Caco-2 (cell line): Measurements from ENCODE around the gene MADCAM1. TPM values are rescaled to one million over a fixed set of nuclear protein-coding genes. Genes with fewer than 3 reads are reported as not detected.
A peak's percentile ranks its signal among the peaks of the same experiment; 100 is the strongest.

Source experiments
- BruUV-seq: library from RNA; stranded (reverse); fragments of 400-500 nt; replicated peaks from 2 replicates; lab custom pipeline; 2021; lab: Mats Ljungman, UMichigan
- CTCF ChIA-PET: fragments of 300-600 bp; sonication (Branson Sonifier 250); formaldehyde crosslinking; loops from one replicate; lab custom pipeline; 2022; ENCODE audit warnings: antibody characterized with exemption; lab: Charles Lee
- POLR2A ChIA-PET: fragments of 300-600 bp; sonication (Branson Sonifier 250); formaldehyde crosslinking; loops from one replicate; lab custom pipeline; 2022; ENCODE audit warnings: antibody characterized with exemption; lab: Charles Lee
- DNase-seq, 2 experiments: peaks; one replicate each; pipeline versions ENCODE4 v3.0.0 to v3.0.0-alpha.2; 2020 to 2022
- H3K27me3 ChIP-seq: replicated peaks from 2 replicates; pipeline ENCODE4 v1.6.0; 2011; ENCODE audit warnings: low read length; ENCODE audit not compliant: control insufficient read depth, insufficient read depth
- H3K36me3 ChIP-seq: 2 replicates; pipeline ENCODE4 v1.5.1; 2011; ENCODE audit warnings: low read length; ENCODE audit not compliant: control insufficient read depth, insufficient read depth
- H3K4me1 ChIP-seq: fragments of 250-450 bp; sonication (Bioruptor Pico); 2 replicates; pipeline ENCODE4 v1.5.1; 2020; ENCODE audit warnings: mild to moderate bottlenecking
- H3K4me3 ChIP-seq: 2 replicates; pipeline ENCODE4 v1.5.1; 2011; ENCODE audit warnings: low read depth, mild to moderate bottlenecking, control low read depth, low read length
- H3K9me3 ChIP-seq: fragments of 250-450 bp; sonication (Bioruptor Pico); 2 replicates; pipeline ENCODE4 v1.5.1; 2020; ENCODE audit warnings: mild to moderate bottlenecking, moderate library complexity
- H3K27ac Mint-ChIP-seq: one replicate; pipeline ENCODE4 v1.8.0; 2022; ENCODE audit warnings: mixed read lengths; ENCODE audit not compliant: unreplicated experiment
- H3K27me3 Mint-ChIP-seq: one replicate; pipeline ENCODE4 v1.8.0; 2022; ENCODE audit warnings: mixed read lengths; ENCODE audit not compliant: insufficient read depth, unreplicated experiment
- H3K36me3 Mint-ChIP-seq: one replicate; pipeline ENCODE4 v1.8.0; 2022; ENCODE audit warnings: mild to moderate bottlenecking, mixed read lengths; ENCODE audit not compliant: insufficient read depth, unreplicated experiment
- H3K4me1 Mint-ChIP-seq: one replicate; pipeline ENCODE4 v1.8.0; 2022; ENCODE audit warnings: low read depth, mixed read lengths; ENCODE audit not compliant: unreplicated experiment
- H3K4me3 Mint-ChIP-seq: one replicate; pipeline ENCODE4 v1.8.0; 2022; ENCODE audit warnings: mild to moderate bottlenecking, moderate library complexity, mixed read lengths; ENCODE audit not compliant: unreplicated experiment
- H3K9me3 Mint-ChIP-seq: one replicate; pipeline ENCODE4 v1.8.0; 2022; ENCODE audit warnings: mixed read lengths; ENCODE audit not compliant: unreplicated experiment
- CTCF ChIP-seq, 2 experiments: fragments of 200-600 bp in 1 of 2; IDR thresholded peaks; 1 replicate in 1 of 2; 2 replicates in 1 of 2; pipeline versions ENCODE4 v1.5.1 to v1.8.0; 2011 to 2022; ENCODE audit warnings: antibody characterized with exemption in 1 of 2, control low read depth in 1 of 2, inconsistent platforms in 1 of 2, low read depth in 1 of 2, low read length in 1 of 2, mild to moderate bottlenecking in 1 of 2, moderate library complexity in 1 of 2; ENCODE audit not compliant: insufficient read depth in 1 of 2, severe bottlenecking in 1 of 2, unreplicated experiment in 1 of 2
- intact Hi-C: fragments of 100-400 bp; cut with micrococcal nuclease; formaldehyde crosslinking; loops from one replicate; pipeline ENCODE4 v1.10.0; 2022; ENCODE audit not compliant: unreplicated experiment
- total RNA-seq: library from RNA; stranded (reverse); gene quantifications from 2 replicates; pipeline ENCODE4 v1.2.3, GENCODE V29; 2022

MADCAM1 gene
- total RNA-seq, 1 experiment from 2014 or later = 0.73 TPM

- intact Hi-C loops = no loop called here
- Histone ChIP-seq H3K9me3 (no peaks in the 10 kb centered on the region), H3K27me3 (no peaks in the 10 kb centered on the region), H3K4me1 (peaks cover 10% of the 10 kb centered on the region; the same call in 1 of the 2 replicates), H3K4me3 (no peak overlapping the region), H3K36me3 (0 out of 2 replicates have a peak, but pooled peaks cover 2% of the 10 kb centered on the region)
- Mint-ChIP-seq H3K27ac (no peak overlapping the region), H3K4me1 (peaks cover 8% of the 10 kb centered on the region), H3K4me3 (no peak overlapping the region), H3K9me3 (no peaks in the 10 kb centered on the region), H3K27me3 (no peaks in the 10 kb centered on the region), H3K36me3 (peaks cover 35% of the 10 kb centered on the region)
- peak; percentile 82 to 86 for DNase-seq
- no TSS peak for BruUV-seq
- CTCF ChIA-PET = interaction anchor here (0.6 to 1.5 kb wide), 5 partner anchors 11 to 273 kb away, joined by 3 to 9 read pairs (median 4); partner anchors contain the start of genes CDC34 and MADCAM1
- peak; percentile 84 to 92 for TF ChIP-seq CTCF (IDR thresholded peaks at IDR 0.05; ENCODE audit: insufficient read depth in 1 of 2, low read depth in 1 of 2, low read length in 1 of 2, severe bottlenecking in 1 of 2, unreplicated experiment in 1 of 2)
- POLR2A ChIA-PET = interaction anchor here (1.1 kb wide), 1 partner anchor 20 kb away, joined by 3 read pairs; no protein-coding TSS in a partner anchor
Observed at GRCh38 chr19:510606-511100, 14.4 kb downstream of the MADCAM1 start.

- no peak for DNase-seq
- TF ChIP-seq CTCF (IDR thresholded peaks at IDR 0.05; ENCODE audit: insufficient read depth in 1 of 2, low read depth in 1 of 2, low read length in 1 of 2, severe bottlenecking in 1 of 2, unreplicated experiment in 1 of 2) = no peak
- no peaks in the 10 kb centered on the region for H3K27me3 Mint-ChIP-seq
- H3K27me3 ChIP-seq = no peaks in the 10 kb centered on the region
- peaks cover 11% of the 10 kb centered on the region for H3K4me1 ChIP-seq
- no peak overlapping the region for H3K4me3 ChIP-seq
- H3K36me3 ChIP-seq = 0 out of 2 replicates have a peak, but pooled peaks cover 2% of the 10 kb centered on the region
- H3K36me3 Mint-ChIP-seq = peaks cover 41% of the 10 kb centered on the region
- H3K9me3 ChIP-seq = no peaks in the 10 kb centered on the region
- intact Hi-C loops = no loop called here
- no peak overlapping the region for H3K4me3 Mint-ChIP-seq
- no peaks in the 10 kb centered on the region for H3K9me3 Mint-ChIP-seq
- BruUV-seq = no TSS peak
- POLR2A ChIA-PET = interaction anchor here (1.1 kb wide), 1 partner anchor 19 kb away, joined by 3 read pairs; no protein-coding TSS in a partner anchor
- CTCF ChIA-PET = interaction anchor here (0.6 to 1.5 kb wide), 4 partner anchors 10 to 273 kb away, joined by 4 to 9 read pairs (median 6); partner anchors contain the start of genes CDC34 and MADCAM1
- no peak overlapping the region for H3K27ac Mint-ChIP-seq
- peaks cover 14% of the 10 kb centered on the region for H3K4me1 Mint-ChIP-seq
Observed at GRCh38 chr19:511101-511851, 15.0 kb downstream of the MADCAM1 start.

- no peak overlapping the region for H3K4me3 Mint-ChIP-seq
- Histone ChIP-seq H3K4me1 (peaks cover 18% of the 10 kb centered on the region), H3K36me3 (0 out of 2 replicates have a peak, but pooled peaks cover 2% of the 10 kb centered on the region), H3K4me3 (no peak overlapping the region), H3K27me3 (no peaks in the 10 kb centered on the region), H3K9me3 (no peaks in the 10 kb centered on the region)
- TF ChIP-seq CTCF (IDR thresholded peaks at IDR 0.05; ENCODE audit: insufficient read depth in 1 of 2, low read depth in 1 of 2, low read length in 1 of 2, severe bottlenecking in 1 of 2, unreplicated experiment in 1 of 2) = no peak
- peaks cover 23% of the 10 kb centered on the region for H3K4me1 Mint-ChIP-seq
- no TSS peak for BruUV-seq
- ChIA-PET POLR2A (no interaction called here), CTCF (no interaction called here)
- no peak overlapping the region for H3K27ac Mint-ChIP-seq
- H3K9me3 Mint-ChIP-seq = no peaks in the 10 kb centered on the region
- no peaks in the 10 kb centered on the region for H3K27me3 Mint-ChIP-seq
- DNase-seq = no peak
- H3K36me3 Mint-ChIP-seq = peaks cover 42% of the 10 kb centered on the region
- intact Hi-C loops = no loop called here
Observed at GRCh38 chr19:512547-513365, 16.5 kb downstream of the MADCAM1 start.
